NCI-H2171 treated with DMSO at 0.1 percent for 48 hours (cell line): Measurements from ENCODE around the gene MTCL3.

Source experiments
- DNase-seq: peaks from one replicate; lab custom pipeline; 2025; lab: John Stamatoyannopoulos, UW

The MTCL3 gene

GRCh38 chr6:127423921-127424320 is 95.2 kb downstream of the MTCL3 start:
- no peak for DNase-seq
